Neuronal stem cell (in vitro differentiated cells): ENCODE measurements around the gene REG3A.

ENCODE experiments used
- DNase-seq: peaks from one replicate; pipeline ENCODE4 v3.0.0-alpha.2; 2013; ENCODE audit warnings: low spot score
- H2AFZ ChIP-seq: one replicate; pipeline ENCODE4 v1.6.1; 2013; ENCODE audit warnings: mild to moderate bottlenecking, low read length, inconsistent platforms
- H2AK5ac ChIP-seq: 2 replicates; pipeline ENCODE4 v1.6.1; 2013; ENCODE audit warnings: low read depth, mild to moderate bottlenecking, inconsistent platforms, low read length, moderate library complexity, mixed read lengths
- H2BK120ac ChIP-seq: 2 replicates; pipeline ENCODE4 v1.6.1; 2013; ENCODE audit warnings: low read depth, mild to moderate bottlenecking, inconsistent platforms, low read length, moderate library complexity, mixed read lengths
- H2BK12ac ChIP-seq: one replicate; pipeline ENCODE4 v1.6.1; 2013; ENCODE audit warnings: low read length, inconsistent platforms
- H2BK15ac ChIP-seq: 2 replicates; pipeline ENCODE4 v1.6.1; 2013; ENCODE audit warnings: mild to moderate bottlenecking, low read length, inconsistent platforms, mixed read lengths
- H2BK5ac ChIP-seq: one replicate; pipeline ENCODE4 v1.6.1; 2013; ENCODE audit warnings: inconsistent platforms, mild to moderate bottlenecking, low read length, moderate library complexity
- H3K14ac ChIP-seq: one replicate; pipeline ENCODE4 v1.6.1; 2013; ENCODE audit warnings: low read length, inconsistent platforms
- H3K18ac ChIP-seq: 2 replicates; pipeline ENCODE4 v1.6.1; 2013; ENCODE audit warnings: low read length, inconsistent platforms
- H3K23ac ChIP-seq: 2 replicates; pipeline ENCODE4 v1.6.1; 2013; ENCODE audit warnings: low read depth, mild to moderate bottlenecking, mixed read lengths, low read length, inconsistent platforms; ENCODE audit not compliant: poor library complexity
- H3K27ac ChIP-seq: replicated peaks from 3 replicates; pipeline ENCODE4 v1.5.1; 2013; ENCODE audit warnings: low read length, inconsistent platforms
- H3K27me3 ChIP-seq, 3 experiments: 2 replicates each; pipeline ENCODE4 v1.6.1; 2013; ENCODE audit warnings: low read length in 3 of 3, mild to moderate bottlenecking in 2 of 3, inconsistent platforms in 1 of 3, low read depth in 1 of 3, mixed read lengths in 1 of 3, moderate library complexity in 1 of 3; ENCODE audit not compliant: control insufficient read depth in 3 of 3, insufficient read depth in 3 of 3
- H3K36me3 ChIP-seq, 2 donors: replicated peaks in 1 of 2; 2 replicates each; pipeline ENCODE4 v1.6.1; 2013; ENCODE audit warnings: low read length in 2 of 2; ENCODE audit not compliant: control insufficient read depth in 2 of 2, insufficient read depth in 2 of 2
- H3K4ac ChIP-seq: 2 replicates; pipeline ENCODE4 v1.6.1; 2013; ENCODE audit warnings: inconsistent platforms, mild to moderate bottlenecking, low read length, moderate library complexity
- H3K4me1 ChIP-seq, 2 donors: 1 replicate in 1 of 2; 2 replicates in 1 of 2; pipeline ENCODE4 v1.6.1; 2013; ENCODE audit warnings: low read length in 2 of 2, low read depth in 1 of 2; ENCODE audit not compliant: control insufficient read depth in 2 of 2, insufficient read depth in 1 of 2
- H3K4me2 ChIP-seq: one replicate; pipeline ENCODE4 v1.6.1; 2013; ENCODE audit warnings: mild to moderate bottlenecking, low read length, inconsistent platforms; ENCODE audit not compliant: insufficient read depth, poor library complexity, severe bottlenecking
- H3K4me3 ChIP-seq, 2 donors: 2 replicates each; pipeline ENCODE4 v1.5.1; 2013; ENCODE audit warnings: low read length in 2 of 2, mild to moderate bottlenecking in 2 of 2, inconsistent platforms in 1 of 2, moderate library complexity in 1 of 2
- H3K79me1 ChIP-seq: one replicate; pipeline ENCODE4 v1.6.1; 2013; ENCODE audit warnings: low read depth, mild to moderate bottlenecking, inconsistent platforms, low read length, moderate library complexity
- H3K9ac ChIP-seq: one replicate; pipeline ENCODE4 v1.6.1; 2013; ENCODE audit warnings: mild to moderate bottlenecking, low read depth, low read length, inconsistent platforms; ENCODE audit not compliant: poor library complexity
- H3K9me3 ChIP-seq, 2 donors: replicated peaks in 1 of 2; 2 replicates each; pipeline versions ENCODE3 to v1.6.1; 2013; ENCODE audit warnings: low read length in 2 of 2, mild to moderate bottlenecking in 2 of 2, inconsistent platforms in 1 of 2, low read depth in 1 of 2, mixed read lengths in 1 of 2, moderate library complexity in 1 of 2; ENCODE audit not compliant: control insufficient read depth in 2 of 2, insufficient read depth in 1 of 2
- H4K8ac ChIP-seq: one replicate; pipeline ENCODE4 v1.6.1; 2013; ENCODE audit warnings: low read depth, mild to moderate bottlenecking, inconsistent platforms, low read length, moderate library complexity
- H4K91ac ChIP-seq: one replicate; pipeline ENCODE4 v1.6.1; 2013; ENCODE audit warnings: low read length, low read depth, mild to moderate bottlenecking, inconsistent platforms; ENCODE audit not compliant: poor library complexity
- WGBS, 2 donors: extraction: QIAGEN DNeasy Blood & Tissue Kit; methylation state at CpG; one replicate each; pipeline ENCODE4 v1.1.7; 2013; ENCODE audit warnings: missing lambda C conversion rate in 2 of 2, mixed read lengths in 1 of 2; ENCODE audit not compliant: insufficient read length in 2 of 2, insufficient replicate concordance in 1 of 2; ENCODE audit errors: extremely low coverage in 2 of 2; 5-methylcytosine and 5-hydroxymethylcytosine counted together

Gene REG3A

GRCh38 chr2:79125721-79125985 lies 33.9 kb downstream of the REG3A start:
- Histone ChIP-seq H3K14ac (no peak overlapping the region), H3K79me1 (no peaks in the 10 kb centered on the region), H3K27ac (no peak overlapping the region), H3K4me2 (no peak overlapping the region), H2BK12ac (no peak overlapping the region), H3K4me3 (no peak overlapping the region), H3K36me3 (no peaks in the 10 kb centered on the region), H3K18ac (no peak overlapping the region), H3K27me3 (no peaks in the 10 kb centered on the region), H2BK120ac (no peak overlapping the region), H3K9ac (no peak overlapping the region), H2BK15ac (no peak overlapping the region), H2AFZ (no peak overlapping the region), H3K4ac (no peak overlapping the region), H2AK5ac (no peak overlapping the region), H3K23ac (no peak overlapping the region), H3K4me1 (no peaks in the 10 kb centered on the region), H4K8ac (no peak overlapping the region), H2BK5ac (no peak overlapping the region), H4K91ac (no peak overlapping the region), H3K9me3 (no peaks in the 10 kb centered on the region)
- WGBS, 2 donors, result no CpG with 5 or more reads among the region's 3 CpGs
- DNase-seq, result no peak

- H4K91ac ChIP-seq, result no peak overlapping the region
- H3K4me3 ChIP-seq, result no peak overlapping the region
- H3K4me2 ChIP-seq, result no peak overlapping the region
- H3K14ac ChIP-seq, result no peak overlapping the region
- no peak overlapping the region for H2BK12ac ChIP-seq
- H3K18ac ChIP-seq, result no peak overlapping the region
- no peak overlapping the region for H3K4ac ChIP-seq
- H3K27ac ChIP-seq, result no peak overlapping the region
- H3K79me1 ChIP-seq, result no peaks in the 10 kb centered on the region
- H2AFZ ChIP-seq, result no peak overlapping the region
- no peaks in the 10 kb centered on the region for H3K4me1 ChIP-seq
- H4K8ac ChIP-seq, result no peak overlapping the region
- H3K9me3 ChIP-seq, result no peaks in the 10 kb centered on the region
- H2BK120ac ChIP-seq, result no peak overlapping the region
- no peak overlapping the region for H3K23ac ChIP-seq
- H3K36me3 ChIP-seq, result no peaks in the 10 kb centered on the region
- no peak for DNase-seq
- H2AK5ac ChIP-seq, result no peak overlapping the region
- H2BK15ac ChIP-seq, result no peak overlapping the region
- H2BK5ac ChIP-seq, result no peak overlapping the region
- WGBS, 2 donors, result no CpG with 5 or more reads among the region's 9 CpGs
- no peaks in the 10 kb centered on the region for H3K27me3 ChIP-seq
- H3K9ac ChIP-seq, result no peak overlapping the region
Measured at GRCh38 chr2:79124907-79125720, 34.4 kb downstream of the REG3A start.

GRCh38 chr2:79122676-79123075 lies 36.9 kb downstream of the REG3A start:
- Histone ChIP-seq H3K79me1 (no peaks in the 10 kb centered on the region), H3K23ac (no peak overlapping the region), H3K4me3 (no peak overlapping the region), H2BK120ac (no peak overlapping the region), H2BK5ac (no peak overlapping the region), H2AK5ac (no peak overlapping the region), H3K27ac (no peak overlapping the region), H2BK15ac (no peak overlapping the region), H3K18ac (no peak overlapping the region), H3K36me3 (no peaks in the 10 kb centered on the region), H3K27me3 (no peaks in the 10 kb centered on the region), H4K91ac (no peak overlapping the region), H3K4me2 (no peak overlapping the region), H3K9me3 (no peaks in the 10 kb centered on the region), H3K4me1 (no peaks in the 10 kb centered on the region), H2AFZ (no peak overlapping the region), H2BK12ac (no peak overlapping the region), H4K8ac (no peak overlapping the region), H3K9ac (no peak overlapping the region), H3K14ac (no peak overlapping the region), H3K4ac (no peak overlapping the region)
- no peak for DNase-seq
- no CpG with 5 or more reads among the region's 2 CpGs for WGBS, 2 donors

GRCh38 chr2:79120194-79120713 lies 39.3 kb downstream of the REG3A start, which contains the start of gene REG1A:
REG1A (plus strand) TSS chr2:79120488; CDS start chr2:79120862, 374 bp downstream.
- Histone ChIP-seq H3K4me1 (no peaks in the 10 kb centered on the region), H2AFZ (no peak within 1 kb of the TSS), H3K23ac (no peak within 1 kb of the TSS), H3K36me3 (no peaks in the 10 kb centered on the region), H4K8ac (no peak within 1 kb of the TSS), H2BK120ac (no peak within 1 kb of the TSS), H3K9ac (no peak within 1 kb of the TSS), H4K91ac (no peak within 1 kb of the TSS), H3K4ac (no peak within 1 kb of the TSS), H3K79me1 (no peaks in the 10 kb centered on the region), H3K4me2 (no peak within 1 kb of the TSS), H3K14ac (no peak within 1 kb of the TSS), H3K27ac (no peak within 1 kb of the TSS), H2BK12ac (no peak within 1 kb of the TSS), H2BK5ac (no peak within 1 kb of the TSS), H2AK5ac (no peak within 1 kb of the TSS), H3K27me3 (no peaks in the 10 kb centered on the region), H3K9me3 (no peaks in the 10 kb centered on the region), H3K4me3 (no peak within 1 kb of the TSS), H2BK15ac (no peak within 1 kb of the TSS), H3K18ac (no peak within 1 kb of the TSS)
- WGBS, 2 donors, result no CpG with 5 or more reads among the region's 6 CpGs
- no peak for DNase-seq
